NOMO-1 (cell line): ENCODE results near the gene AHRR.

Experiments used
- DNase-seq, 2 experiments: peaks; one replicate each; lab custom pipeline; 2025; ENCODE audit not compliant: unreplicated experiment in 2 of 2; lab: John Stamatoyannopoulos, UW

AHRR gene

DNA sequence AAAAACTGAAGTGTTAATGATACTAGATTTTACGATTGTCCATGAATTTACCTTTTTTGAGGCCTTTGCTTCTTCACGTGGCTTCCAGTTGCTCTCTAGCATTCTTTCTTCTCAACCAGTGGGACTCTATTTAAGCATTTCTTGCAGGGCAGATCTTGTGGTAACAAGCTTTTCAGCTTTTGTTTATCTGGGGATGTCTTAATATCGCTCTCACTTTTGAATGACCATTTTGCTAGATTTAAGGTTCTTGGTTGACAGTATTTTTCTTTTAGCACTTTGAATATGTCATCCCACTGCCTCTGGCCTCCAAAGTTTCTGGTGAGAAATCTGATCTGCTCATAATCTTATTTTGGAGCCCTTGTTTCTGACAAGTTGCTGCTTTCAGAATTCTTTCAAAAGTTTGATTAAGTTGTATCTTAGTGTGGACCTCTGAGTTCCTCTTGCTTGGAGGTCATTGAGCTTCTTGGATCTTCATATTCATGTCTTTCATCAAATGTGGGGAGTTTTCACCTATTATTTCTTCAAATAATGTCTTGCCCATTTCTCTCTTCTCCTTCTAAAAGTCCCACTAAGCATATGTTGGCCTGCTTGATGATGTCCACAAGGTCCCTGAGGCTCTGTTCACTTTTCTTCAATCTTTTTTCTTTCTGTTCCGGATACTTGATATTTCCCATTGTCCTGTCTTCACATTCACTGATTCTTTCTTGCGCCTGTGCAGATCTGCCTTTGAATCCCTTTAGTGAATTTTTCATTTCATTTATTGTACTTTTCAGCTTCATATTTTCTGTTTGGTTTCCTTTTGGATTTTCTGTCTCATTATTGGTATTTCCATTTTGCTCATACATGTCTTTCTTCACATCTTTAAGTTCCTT is 130.3 kb downstream of the AHRR start:
- no peak for DNase-seq

GRCh38 chr5:452978-453710 is 131.6 kb downstream of the AHRR start:
- DNase-seq: no peak

- no peak for DNase-seq
Measured at GRCh38 chr5:453725-454481, 132.4 kb downstream of the AHRR start.

- DNase-seq: no peak
Measured at GRCh38 chr5:454936-455335, 133.4 kb downstream of the AHRR start.

GRCh38 chr5:455806-456205 is 134.3 kb downstream of the AHRR start:
- no peak for DNase-seq

DNA sequence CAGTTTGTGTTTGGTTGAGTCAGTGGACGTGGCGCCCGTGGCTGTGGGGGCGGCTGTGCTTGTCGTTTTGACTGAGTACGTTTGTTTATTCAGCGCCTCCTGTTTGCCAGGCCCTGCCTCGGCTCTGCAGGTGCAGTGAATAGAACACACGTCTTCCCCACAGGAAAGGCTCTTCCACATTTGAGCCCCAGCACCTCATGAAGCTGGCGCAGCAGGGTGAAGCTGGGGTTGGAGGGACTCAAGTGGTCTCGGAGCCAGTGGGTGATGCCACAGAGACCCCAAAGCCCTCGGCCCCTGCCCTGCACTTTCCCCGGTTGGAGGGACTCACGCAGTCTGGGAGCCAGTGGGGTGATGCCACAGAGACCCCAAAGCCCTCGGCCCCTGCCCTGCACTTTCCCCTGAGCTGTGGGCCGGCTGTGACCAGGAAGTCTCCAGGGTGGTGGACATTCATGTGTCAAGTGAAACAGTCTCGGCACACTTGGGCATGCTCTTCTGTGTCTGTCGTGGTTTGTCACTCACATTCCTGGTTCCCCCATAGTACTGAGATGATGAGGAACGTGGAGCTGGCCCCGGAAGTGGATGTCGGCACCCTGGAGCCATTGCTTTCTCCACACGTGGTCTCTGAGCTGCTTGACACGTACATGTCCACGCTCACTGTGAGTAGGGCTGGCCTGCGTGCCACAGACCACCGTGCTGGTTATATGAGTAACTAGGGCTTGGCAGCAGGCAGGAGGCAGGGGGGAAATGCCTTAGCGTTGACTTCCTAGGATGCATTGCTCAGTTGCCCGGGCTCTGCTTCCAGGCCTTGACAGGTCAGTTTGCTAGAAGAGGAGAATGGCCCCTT is 135.1 kb downstream of the AHRR start:
- DNase-seq: no peak

- no peak for DNase-seq
Measured at GRCh38 chr5:457195-457961, 135.9 kb downstream of the AHRR start.

GRCh38 chr5:458547-459353 is 137.2 kb downstream of the AHRR start:
- no peak for DNase-seq

DNA sequence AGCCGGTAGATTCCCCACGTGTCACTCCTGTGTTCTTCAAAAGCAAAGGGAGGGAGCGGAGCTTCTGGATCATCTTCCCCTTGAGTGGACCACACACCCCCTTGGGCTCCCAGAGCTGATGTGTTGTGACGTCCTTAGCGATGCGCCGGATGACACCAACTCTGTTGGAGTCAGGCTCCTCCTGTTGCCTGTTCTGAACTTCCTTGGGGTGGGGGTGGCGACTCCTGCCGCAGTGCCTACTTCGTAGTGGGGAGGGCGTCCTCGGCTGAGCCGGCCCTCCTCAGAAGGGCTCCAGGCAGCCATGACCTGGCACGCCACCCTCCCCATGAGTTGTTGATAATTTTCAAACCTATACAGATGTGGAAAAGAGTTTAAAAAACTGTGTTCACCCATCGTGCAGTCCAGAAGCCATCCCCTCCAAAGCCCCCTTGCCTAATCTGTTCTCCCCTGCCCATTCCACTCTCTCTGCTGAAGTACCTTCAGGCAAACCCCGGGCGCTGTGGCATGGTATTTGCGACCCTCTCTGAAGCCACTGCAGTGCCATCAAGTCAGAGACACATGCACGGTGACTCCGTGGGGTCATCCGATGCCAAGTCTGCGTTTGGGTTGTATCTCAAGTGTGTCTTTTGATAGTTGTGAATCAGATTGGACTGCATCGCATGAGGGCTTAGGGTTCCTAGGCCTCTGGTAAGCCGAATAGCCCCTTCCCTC is 138.2 kb downstream of the AHRR start:
- no peak for DNase-seq

GRCh38 chr5:460273-460625 is 138.7 kb downstream of the AHRR start:
- DNase-seq: no peak

GRCh38 chr5:462051-462481 is 140.6 kb downstream of the AHRR start:
- no peak for DNase-seq

- no peak for DNase-seq
Measured at GRCh38 chr5:463301-463700, 141.8 kb downstream of the AHRR start.

- DNase-seq: no peak
Measured at GRCh38 chr5:463952-464351, 142.4 kb downstream of the AHRR start.

DNA sequence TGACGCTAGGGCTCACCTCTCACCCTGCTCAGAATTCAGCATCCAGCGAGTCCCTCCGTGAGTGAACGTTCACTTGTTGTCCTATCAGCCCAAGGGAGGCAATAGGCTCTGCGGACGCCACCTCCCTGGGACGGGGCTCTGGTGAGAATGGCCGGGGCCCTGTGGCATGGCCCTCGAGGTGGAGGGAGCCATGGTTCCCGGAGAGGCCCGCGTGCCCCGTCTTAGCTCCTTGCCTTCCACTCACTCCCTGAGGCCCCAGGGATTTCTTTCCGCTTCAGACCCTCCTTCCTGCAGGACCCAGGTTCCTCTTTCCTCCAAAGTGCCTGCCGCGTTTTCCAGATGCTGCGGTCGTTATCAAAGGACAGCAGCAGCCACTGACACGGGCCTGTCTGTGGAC is 142.9 kb downstream of the AHRR start:
- no peak for DNase-seq

- no peak for DNase-seq
Measured at GRCh38 chr5:464843-465590, 143.5 kb downstream of the AHRR start.

GRCh38 chr5:465591-466403 is 144.3 kb downstream of the AHRR start:
- no peak for DNase-seq
